Measurements from ENCODE around the gene NDRG3.

DNA sequence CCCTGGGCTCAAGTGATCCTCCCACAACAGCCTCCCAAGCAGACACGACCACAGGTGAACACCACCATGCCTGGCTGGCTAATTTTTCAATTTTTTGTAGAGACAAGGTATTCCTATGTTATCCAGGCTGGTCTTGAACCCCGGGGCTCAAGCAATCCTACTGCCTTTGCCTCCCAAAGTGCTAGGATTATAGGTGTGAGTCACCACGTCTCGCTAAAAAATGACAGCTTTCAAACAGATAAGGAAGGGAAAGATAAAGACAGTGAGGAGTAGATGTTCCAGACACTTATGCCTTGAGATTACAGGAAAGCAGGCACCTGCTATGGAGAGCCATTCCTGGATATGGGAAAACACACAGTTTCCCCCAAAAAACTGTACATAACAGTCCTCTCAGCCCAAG, 58.9 kb downstream of the NDRG3 start:
- TF ChIP-seq CTCF (IDR thresholded peaks at IDR 0.05; ENCODE audit: low read length) = no peak
- TF ChIP-seq EZH2phosphoT487 (IDR thresholded peaks at IDR 0.05; ENCODE audit: low read length) = no peak
- TF ChIP-seq EZH2 (optimal IDR thresholded peaks at IDR 0.05; ENCODE audit: low read depth, low read length) = no peak
